ENCODE results near the gene AGPAT4.

- TF ChIP-seq, protein P1, sequence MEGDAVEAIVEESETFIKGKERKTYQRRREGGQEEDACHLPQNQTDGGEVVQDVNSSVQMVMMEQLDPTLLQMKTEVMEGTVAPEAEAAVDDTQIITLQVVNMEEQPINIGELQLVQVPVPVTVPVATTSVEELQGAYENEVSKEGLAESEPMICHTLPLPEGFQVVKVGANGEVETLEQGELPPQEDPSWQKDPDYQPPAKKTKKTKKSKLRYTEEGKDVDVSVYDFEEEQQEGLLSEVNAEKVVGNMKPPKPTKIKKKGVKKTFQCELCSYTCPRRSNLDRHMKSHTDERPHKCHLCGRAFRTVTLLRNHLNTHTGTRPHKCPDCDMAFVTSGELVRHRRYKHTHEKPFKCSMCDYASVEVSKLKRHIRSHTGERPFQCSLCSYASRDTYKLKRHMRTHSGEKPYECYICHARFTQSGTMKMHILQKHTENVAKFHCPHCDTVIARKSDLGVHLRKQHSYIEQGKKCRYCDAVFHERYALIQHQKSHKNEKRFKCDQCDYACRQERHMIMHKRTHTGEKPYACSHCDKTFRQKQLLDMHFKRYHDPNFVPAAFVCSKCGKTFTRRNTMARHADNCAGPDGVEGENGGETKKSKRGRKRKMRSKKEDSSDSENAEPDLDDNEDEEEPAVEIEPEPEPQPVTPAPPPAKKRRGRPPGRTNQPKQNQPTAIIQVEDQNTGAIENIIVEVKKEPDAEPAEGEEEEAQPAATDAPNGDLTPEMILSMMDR (conservative IDR thresholded peaks at IDR 0.05; ENCODE audit: low read depth, low read length) = no peak
- TF ChIP-seq EZH2 (IDR thresholded peaks at IDR 0.05; ENCODE audit: borderline replicate concordance, low read depth, low read length, poor library complexity, severe bottlenecking) = no peak
Measured at GRCh38 chr6:161105408-161105807, 168.5 kb downstream of the AGPAT4 start.

Data from A673 (cell line).